ENCODE data around the gene LKAAEAR1. TPM values are rescaled to one million over a fixed set of nuclear protein-coding genes. Genes with fewer than 3 reads are reported as not detected.

LKAAEAR1 gene
- total RNA-seq, 2 donors from 2014 or later, result not detected

DNA sequence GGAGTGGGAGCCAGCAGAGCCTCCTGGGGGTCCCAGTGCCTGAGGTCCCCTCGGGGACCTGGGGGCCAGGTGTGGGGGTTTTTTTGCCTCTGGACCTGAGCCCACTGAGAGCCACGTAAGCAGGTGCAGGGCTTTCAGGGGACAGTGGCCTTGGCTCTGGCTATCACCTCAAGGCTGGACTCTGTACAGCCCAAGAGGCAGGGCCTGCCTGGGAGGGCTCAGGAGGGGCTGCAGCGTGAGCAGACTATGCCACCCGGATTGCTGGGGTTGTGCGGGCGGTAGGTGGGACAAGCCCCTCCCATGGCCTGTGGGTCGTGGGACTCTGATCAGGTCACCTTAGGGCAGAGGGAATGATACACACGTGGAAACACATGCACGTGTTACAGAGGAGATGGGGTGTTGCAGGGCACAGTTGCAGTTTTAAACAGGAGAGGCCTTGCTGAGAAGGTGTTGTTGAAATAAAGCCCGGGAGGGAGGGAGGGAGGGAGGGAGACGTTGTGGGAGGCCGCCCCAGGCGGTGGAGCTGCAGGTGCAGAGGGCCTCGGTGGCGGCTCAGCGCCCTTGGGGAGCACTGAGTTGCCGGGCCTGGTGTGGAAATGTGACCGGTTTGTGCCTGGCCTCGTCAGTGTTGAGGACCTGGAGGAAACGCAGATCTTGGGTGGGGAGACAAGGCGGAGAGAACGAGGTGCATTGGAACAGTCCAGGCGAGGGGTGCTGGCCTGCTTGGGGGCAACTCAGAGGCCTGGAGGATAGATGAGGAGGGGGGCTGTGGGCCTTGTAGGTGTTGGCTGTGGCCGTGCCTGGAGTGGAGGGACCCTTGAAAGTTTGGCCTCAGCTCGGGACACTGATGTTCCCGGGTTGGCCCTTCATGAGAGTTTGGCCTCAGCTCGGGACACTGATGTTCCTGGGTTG lies 18.9 kb downstream of the LKAAEAR1 start:
- no peaks in the 10 kb centered on the region for H3K36me3 ChIP-seq (ENCODE audit: control insufficient read depth, insufficient read depth, low read length)
- TF ChIP-seq, protein P1, sequence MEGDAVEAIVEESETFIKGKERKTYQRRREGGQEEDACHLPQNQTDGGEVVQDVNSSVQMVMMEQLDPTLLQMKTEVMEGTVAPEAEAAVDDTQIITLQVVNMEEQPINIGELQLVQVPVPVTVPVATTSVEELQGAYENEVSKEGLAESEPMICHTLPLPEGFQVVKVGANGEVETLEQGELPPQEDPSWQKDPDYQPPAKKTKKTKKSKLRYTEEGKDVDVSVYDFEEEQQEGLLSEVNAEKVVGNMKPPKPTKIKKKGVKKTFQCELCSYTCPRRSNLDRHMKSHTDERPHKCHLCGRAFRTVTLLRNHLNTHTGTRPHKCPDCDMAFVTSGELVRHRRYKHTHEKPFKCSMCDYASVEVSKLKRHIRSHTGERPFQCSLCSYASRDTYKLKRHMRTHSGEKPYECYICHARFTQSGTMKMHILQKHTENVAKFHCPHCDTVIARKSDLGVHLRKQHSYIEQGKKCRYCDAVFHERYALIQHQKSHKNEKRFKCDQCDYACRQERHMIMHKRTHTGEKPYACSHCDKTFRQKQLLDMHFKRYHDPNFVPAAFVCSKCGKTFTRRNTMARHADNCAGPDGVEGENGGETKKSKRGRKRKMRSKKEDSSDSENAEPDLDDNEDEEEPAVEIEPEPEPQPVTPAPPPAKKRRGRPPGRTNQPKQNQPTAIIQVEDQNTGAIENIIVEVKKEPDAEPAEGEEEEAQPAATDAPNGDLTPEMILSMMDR (conservative IDR thresholded peaks at IDR 0.05), result no peak
- no peaks in the 10 kb centered on the region for H3K9me3 Mint-ChIP-seq
- H3K9me3 ChIP-seq (ENCODE audit: control insufficient read depth, low read length), result no peaks in the 10 kb centered on the region
- no peak overlapping the region for H3K4me3 Mint-ChIP-seq
- H3K27me3 ChIP-seq (ENCODE audit: control insufficient read depth, insufficient read depth, low read length, poor library complexity, severe bottlenecking), result no peaks in the 10 kb centered on the region
- H3K27ac ChIP-seq (ENCODE audit: low read depth, low read length), result no peak overlapping the region
- peaks cover 3% of the 10 kb centered on the region for H3K27me3 Mint-ChIP-seq (ENCODE audit: insufficient read depth)
- H3K27ac Mint-ChIP-seq, result no peak overlapping the region
- no peaks in the 10 kb centered on the region for H3K4me1 ChIP-seq (ENCODE audit: control insufficient read depth, insufficient read depth, low read length)
- no peak overlapping the region for H3K9ac ChIP-seq (ENCODE audit: extremely low read depth, low read length, poor library complexity, severe bottlenecking)
- no peak overlapping the region for H3K4me3 ChIP-seq (ENCODE audit: low read length)
- H3K4me1 Mint-ChIP-seq, result peaks cover 14% of the 10 kb centered on the region
- no peak for DNase-seq
- 83 to 93% methylated on average over 11 to 27 of the region's 27 CpGs for WGBS, 2 experiments (ENCODE audit: insufficient coverage in 1 of 2, insufficient read length in 1 of 2)
- H3K36me3 Mint-ChIP-seq (ENCODE audit: low read depth), result no peaks in the 10 kb centered on the region

DNA sequence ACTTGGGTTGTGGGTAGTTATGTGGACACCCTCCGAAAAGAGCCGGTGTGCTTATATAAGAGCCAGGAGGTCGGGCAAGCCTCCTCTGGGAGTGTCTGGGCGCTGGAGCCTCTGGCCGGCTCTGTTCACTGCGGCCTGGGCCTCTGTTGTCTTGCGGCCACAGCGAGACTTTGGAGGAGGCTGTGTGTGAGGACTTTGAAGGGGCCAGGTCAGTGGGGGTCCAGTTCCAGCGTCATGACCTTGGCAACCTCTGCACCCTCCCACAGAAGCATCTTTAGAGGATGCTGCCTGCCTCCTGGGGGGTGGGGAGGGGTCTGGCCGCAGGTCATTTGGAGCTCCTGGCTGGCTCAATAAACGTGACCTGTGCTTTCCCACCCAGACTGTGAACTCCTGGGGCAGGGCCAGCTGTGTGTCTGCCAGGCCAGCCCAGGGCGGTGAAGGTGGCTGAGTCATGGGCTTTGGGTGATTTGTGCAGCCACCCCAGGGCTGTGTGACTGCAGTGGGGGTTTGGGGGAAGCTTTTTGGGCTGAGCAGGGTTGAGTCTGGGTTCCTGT lies 20.0 kb downstream of the LKAAEAR1 start:
- no peak overlapping the region for H3K27ac ChIP-seq (ENCODE audit: low read depth, low read length)

DNA sequence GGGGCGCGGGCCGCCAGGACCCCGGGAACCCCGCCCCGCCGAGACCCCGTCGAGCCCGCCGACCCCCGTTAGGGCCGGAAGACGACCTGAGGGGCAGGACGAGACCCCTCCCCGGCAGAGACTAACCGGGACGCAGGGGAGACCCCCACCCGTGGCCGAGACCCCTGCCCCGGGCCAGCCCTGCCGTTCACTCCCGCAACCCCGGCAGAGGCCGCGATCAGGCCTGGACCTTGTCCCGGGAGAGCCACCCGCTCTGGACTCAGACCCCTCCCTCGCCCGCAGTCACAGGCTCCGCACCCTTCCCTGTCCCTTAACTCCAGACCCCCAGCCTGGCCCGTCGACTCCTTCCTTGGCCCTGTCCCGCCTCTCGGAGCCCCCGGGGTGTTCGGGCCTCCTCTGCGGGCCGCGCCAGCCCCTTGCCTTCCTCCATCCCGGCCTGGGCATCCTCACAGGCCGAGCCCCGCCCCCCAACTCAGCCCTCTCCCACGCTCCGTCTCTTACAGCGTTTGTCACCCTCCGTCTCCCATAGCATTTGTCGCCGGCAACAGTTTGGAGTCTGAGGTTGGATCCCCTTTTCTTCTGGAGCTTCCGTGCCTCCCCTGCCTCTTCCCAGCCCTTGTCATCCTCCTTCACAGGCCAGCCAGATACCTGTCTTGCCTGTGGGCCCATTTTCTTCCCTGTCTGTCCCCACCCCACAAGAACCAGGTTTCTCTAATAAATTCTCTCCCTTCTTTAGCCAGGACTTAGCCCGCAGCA lies 20.6 kb downstream of the LKAAEAR1 start:
- Mint-ChIP-seq H3K4me3 (peak overlapping the region; percentile 75), H3K27me3 (ENCODE audit: insufficient read depth) (peaks cover 8% of the 10 kb centered on the region), H3K4me1 (peaks cover 14% of the 10 kb centered on the region), H3K36me3 (ENCODE audit: low read depth) (no peaks in the 10 kb centered on the region), H3K9me3 (no peaks in the 10 kb centered on the region), H3K27ac (peak overlapping the region; percentile 52)
- no peaks in the 10 kb centered on the region for H3K9me3 ChIP-seq (ENCODE audit: control insufficient read depth, low read length)
- no peak overlapping the region for H3K9ac ChIP-seq (ENCODE audit: extremely low read depth, low read length, poor library complexity, severe bottlenecking)
- H3K27me3 ChIP-seq (ENCODE audit: control insufficient read depth, insufficient read depth, low read length, poor library complexity, severe bottlenecking), result no peaks in the 10 kb centered on the region
- no peaks in the 10 kb centered on the region for H3K4me1 ChIP-seq (ENCODE audit: control insufficient read depth, insufficient read depth, low read length)
- H3K27ac ChIP-seq (ENCODE audit: low read depth, low read length), result no peak overlapping the region
- WGBS, 2 experiments (ENCODE audit: insufficient coverage in 1 of 2, insufficient read length in 1 of 2), result 3 to 6% methylated on average over 27 to 51 of the region's 51 CpGs
- peak overlapping the region; percentile 82 for H3K4me3 ChIP-seq (ENCODE audit: low read length)
- TF ChIP-seq, protein P1 (conservative IDR thresholded peaks at IDR 0.05), result no peak
- peak; percentile 75 for DNase-seq
- no peaks in the 10 kb centered on the region for H3K36me3 ChIP-seq (ENCODE audit: control insufficient read depth, insufficient read depth, low read length)

More for the DNA sequence above, 20.0 kb downstream of the LKAAEAR1 start:
- no peaks in the 10 kb centered on the region for H3K9me3 Mint-ChIP-seq
- no peak for DNase-seq
- H3K4me3 Mint-ChIP-seq, result peak overlapping the region; percentile 75
- Histone ChIP-seq H3K27me3 (ENCODE audit: control insufficient read depth, insufficient read depth, low read length, poor library complexity, severe bottlenecking) (no peaks in the 10 kb centered on the region), H3K36me3 (ENCODE audit: control insufficient read depth, insufficient read depth, low read length) (no peaks in the 10 kb centered on the region), H3K9ac (ENCODE audit: extremely low read depth, low read length, poor library complexity, severe bottlenecking) (no peak overlapping the region), H3K4me1 (ENCODE audit: control insufficient read depth, insufficient read depth, low read length) (no peaks in the 10 kb centered on the region), H3K4me3 (ENCODE audit: low read length) (peak overlapping the region; percentile 82), H3K9me3 (ENCODE audit: control insufficient read depth, low read length) (no peaks in the 10 kb centered on the region)
- H3K4me1 Mint-ChIP-seq, result peaks cover 14% of the 10 kb centered on the region
- H3K27me3 Mint-ChIP-seq (ENCODE audit: insufficient read depth), result peaks cover 8% of the 10 kb centered on the region
- H3K27ac Mint-ChIP-seq, result no peak overlapping the region
- 72 to 80% methylated on average over 1 to 12 of the region's 12 CpGs for WGBS, 2 experiments (ENCODE audit: insufficient coverage in 1 of 2, insufficient read length in 1 of 2)
- TF ChIP-seq, protein P1 (conservative IDR thresholded peaks at IDR 0.05), result no peak
- no peaks in the 10 kb centered on the region for H3K36me3 Mint-ChIP-seq (ENCODE audit: low read depth)
